Right lobe of liver (tissue), 6 donors: Measurements from ENCODE around the gene S100A9. TPM values are rescaled to one million over a fixed set of nuclear protein-coding genes. Genes with fewer than 3 reads are reported as not detected.
"Not testable (repeated sequence)": the region's sequence is repeated elsewhere in the genome, so short reads cannot be mapped to it uniquely, and the experiment has no call there.

ENCODE experiments used
- ATAC-seq, 4 donors: fragments of 200-7000 bp; cut with Tn5 transposase; one replicate each; pipeline ENCODE4 v1.9.1; 2020; ENCODE audit warnings: mild to moderate bottlenecking in 4 of 4, moderate library complexity in 4 of 4
- DNase-seq, 3 donors: peaks; one replicate each; pipeline ENCODE4 v3.0.0-alpha.2; 2020
- H3K27ac ChIP-seq, 3 donors: fragments of 200-600 bp; one replicate each; pipeline ENCODE4 v1.8.0; 2022
- H3K27me3 ChIP-seq, 2 donors: fragments of 200-600 bp; one replicate each; pipeline ENCODE4 v1.8.0; 2022
- H3K36me3 ChIP-seq, 4 donors: fragments of 200-600 bp; sonication (generic) in 1 of 4; one replicate each; pipeline versions ENCODE4 v1.5.1 to v1.8.0; 2017 to 2022; ENCODE audit warnings: control low read depth in 1 of 4
- H3K4me1 ChIP-seq, 4 donors: fragments of 200-600 bp; sonication (generic) in 1 of 4; one replicate each; pipeline versions ENCODE4 v1.5.1 to v1.8.0; 2017 to 2022; ENCODE audit warnings: control low read depth in 1 of 4
- H3K4me3 ChIP-seq, 3 donors: fragments of 200-600 bp; one replicate each; pipeline ENCODE4 v1.8.0; 2022
- H3K9me3 ChIP-seq, 4 donors: fragments of 200-600 bp; sonication (generic) in 1 of 4; one replicate each; pipeline versions ENCODE4 v1.5.1 to v1.8.0; 2017 to 2022; ENCODE audit warnings: control low read depth in 1 of 4
- CTCF ChIP-seq, 4 donors: fragments of 200-600 bp in 3 of 4; fragments of 450-650 bp in 1 of 4; IDR thresholded peaks; one replicate each; pipeline versions ENCODE4 v1.5.1 to v1.8.0; 2016 to 2022; ENCODE audit warnings: antibody characterized with exemption in 4 of 4, mild to moderate bottlenecking in 2 of 4
- POLR2A ChIP-seq: fragments of 450-650 bp; IDR thresholded peaks from one replicate; pipeline ENCODE4 v1.6.1; 2017; ENCODE audit warnings: antibody characterized with exemption, mild to moderate bottlenecking
- WGBS: methylation state at CpG from one replicate; pipeline ENCODE4 v1.1.6; 2018; ENCODE audit warnings: low coverage, low lambda C conversion rate; ENCODE audit not compliant: insufficient coverage; ENCODE audit errors: missing lambda C conversion rate; 5-methylcytosine and 5-hydroxymethylcytosine counted together
- intact Hi-C, 2 donors: fragments of 100-400 bp; cut with DNase I; formaldehyde crosslinking; loops; one replicate each; pipeline versions ENCODE4 v1.11.2 to v1.14.1; 2022
- total RNA-seq, 6 experiments: library from RNA; depleted of rRNA in 2 of 6; stranded (reverse); fragments of >200 nt in 2 of 6; fragmentation: NEBNext Ultra II Directional in 3 of 6; extraction: Animal tissue kit (Norgen Biotek cat#: 25700) in 3 of 6; gene quantifications; one replicate each; pipeline versions ENCODE4 v1.1.0 to v1.2.4, GENCODE V29; 2016 to 2023
- donor health status: DM: no; HTN: yes; CAD: no.
- donor health status: DM: no; HTN: no; CAD: no.
- donor health status: DM: no; HTN: no; CAD: no.
- donor health status: DM: no; HTN: yes; CAD: no.
- donor health status: DM: no; HTN: yes; CAD: no.

S100A9 gene
- total RNA-seq, 6 experiments from 2014 or later, result 34.3 to 96.8 (median 64.5) TPM

- H3K4me1 ChIP-seq, result no peaks in the 10 kb centered on the region
- no peaks in the 10 kb centered on the region for H3K36me3 ChIP-seq
- H3K4me3 ChIP-seq, result no peak overlapping the region
- whole genome bisulfite sequencing, result 30% methylated on average over 7 of the region's 9 CpGs
- TF ChIP-seq POLR2A, result no peak
- no peak for TF ChIP-seq CTCF (IDR thresholded peaks at IDR 0.05)
- ATAC-seq (no peak), DNase-seq (no peak)
- H3K27ac ChIP-seq, result no peak overlapping the region
- H3K9me3 ChIP-seq, result no peaks in the 10 kb centered on the region
- intact Hi-C loops, result no loop called here
- H3K27me3 ChIP-seq, result no peaks in the 10 kb centered on the region
These were observed 13.6 kb upstream of the S100A9 start for GRCh38 chr1:153343811-153344717.

- Histone ChIP-seq H3K4me3 (no peak overlapping the region), H3K27ac (no peak overlapping the region), H3K36me3 (no peaks in the 10 kb centered on the region), H3K9me3 (no peaks in the 10 kb centered on the region), H3K27me3 (no peaks in the 10 kb centered on the region), H3K4me1 (no peaks in the 10 kb centered on the region)
- no peak for TF ChIP-seq POLR2A
- TF ChIP-seq CTCF (IDR thresholded peaks at IDR 0.05), result no peak
- intact Hi-C loops, result loop anchor here in 1 of 2 donors (5.0 kb wide), 1 partner anchor 148 kb away; no protein-coding TSS in a partner anchor
- DNase-seq (no peak), ATAC-seq (peak; percentile 25 to 50 (median 46))
- 28% methylated on average over 2 of the region's 3 CpGs for WGBS
These were observed 13.0 kb upstream of the S100A9 start for GRCh38 chr1:153344718-153345025.

- Histone ChIP-seq H3K27me3 (no peaks in the 10 kb centered on the region), H3K36me3 (no peaks in the 10 kb centered on the region), H3K4me3 (no peak overlapping the region), H3K4me1 (no peaks in the 10 kb centered on the region), H3K27ac (no peak overlapping the region), H3K9me3 (no peaks in the 10 kb centered on the region)
- intact Hi-C loops, result loop anchor here in 1 of 2 donors (5.0 kb wide), 1 partner anchor 147 kb away; no protein-coding TSS in a partner anchor
- WGBS, result 44% methylated on average over 6 of the region's 14 CpGs
- DNase-seq, result no peak
- no peak for ATAC-seq
- TF ChIP-seq POLR2A (no peak), CTCF (IDR thresholded peaks at IDR 0.05) (no peak)
These were observed 12.2 kb upstream of the S100A9 start for GRCh38 chr1:153345187-153346076.

GRCh38 chr1:153346077-153346723 is 11.5 kb upstream of the S100A9 start:
- Histone ChIP-seq H3K4me1 (no peaks in the 10 kb centered on the region), H3K4me3 (no peak overlapping the region), H3K27me3 (no peaks in the 10 kb centered on the region), H3K27ac (no peak overlapping the region), H3K36me3 (no peaks in the 10 kb centered on the region), H3K9me3 (no peaks in the 10 kb centered on the region)
- ATAC-seq (no peak), DNase-seq (no peak)
- TF ChIP-seq CTCF (IDR thresholded peaks at IDR 0.05) (no peak), POLR2A (no peak)
- intact Hi-C loops, result loop anchor here in 1 of 2 donors (5.0 kb wide), 1 partner anchor 146 kb away; no protein-coding TSS in a partner anchor
- 39% methylated on average over 6 of the region's 6 CpGs for WGBS

- H3K9me3 ChIP-seq, ATAC-seq, H3K4me3 ChIP-seq, H3K27me3 ChIP-seq, H3K27ac ChIP-seq, H3K4me1 ChIP-seq, H3K36me3 ChIP-seq, DNase-seq: not testable (repeated sequence)
- WGBS, result 46% methylated on average over 8 of the region's 14 CpGs
- intact Hi-C loops, result loop anchor here in 1 of 2 donors (5.0 kb wide), 1 partner anchor 145 kb away; no protein-coding TSS in a partner anchor
These were observed 10.6 kb upstream of the S100A9 start for GRCh38 chr1:153347049-153347448.
